CD8-positive, alpha-beta memory T cell (primary cell): ENCODE data around the gene MPP2. TPM values are rescaled to one million over a fixed set of nuclear protein-coding genes. Genes with fewer than 3 reads are reported as not detected.

Experiments used
- CTCF ChIA-PET: fragments of 350-600 bp; sonication (Branson Sonifier 250); formaldehyde crosslinking; loops from one replicate; lab custom pipeline; 2021; ENCODE audit warnings: antibody characterized with exemption; lab: Charles Lee
- POLR2A ChIA-PET: fragments of 350-600 bp; sonication (Branson Sonifier 250); formaldehyde crosslinking; loops from one replicate; lab custom pipeline; 2021; ENCODE audit warnings: antibody characterized with exemption; lab: Charles Lee
- DNase-seq, 5 donors: peaks; one replicate each; pipeline versions ENCODE4 v3.0.0 to v3.0.0-alpha.2; 2020 to 2022; ENCODE audit warnings: mixed read lengths in 1 of 5
- H3K27ac ChIP-seq: one replicate; pipeline ENCODE4 v1.7.0; 2013; ENCODE audit warnings: low read depth, mild to moderate bottlenecking, low read length, moderate library complexity
- H3K27me3 ChIP-seq: 2 replicates; pipeline ENCODE4 v1.7.0; 2013; ENCODE audit warnings: low read length, mild to moderate bottlenecking; ENCODE audit not compliant: insufficient read depth, poor library complexity, severe bottlenecking
- H3K36me3 ChIP-seq: 2 replicates; pipeline ENCODE4 v1.7.0; 2013; ENCODE audit warnings: mild to moderate bottlenecking, low read length, moderate library complexity; ENCODE audit not compliant: insufficient read depth
- H3K4me1 ChIP-seq: 2 replicates; pipeline ENCODE4 v1.7.0; 2013; ENCODE audit warnings: mild to moderate bottlenecking, low read length, moderate library complexity; ENCODE audit not compliant: insufficient read depth
- H3K4me3 ChIP-seq: 2 replicates; pipeline ENCODE4 v1.7.0; 2013; ENCODE audit warnings: mild to moderate bottlenecking, low read length
- H3K9me3 ChIP-seq: 2 replicates; pipeline ENCODE4 v1.7.0; 2013; ENCODE audit warnings: mild to moderate bottlenecking, low read length
- H3K27ac Mint-ChIP-seq, 8 donors: one replicate each; pipeline ENCODE4 v1.8.0; 2020 to 2021; ENCODE audit warnings: mixed read lengths in 8 of 8, mild to moderate bottlenecking in 6 of 8, inconsistent platforms in 3 of 8, moderate library complexity in 3 of 8
- H3K27me3 Mint-ChIP-seq, 2 donors: one replicate each; pipeline ENCODE4 v1.8.0; 2020 to 2021; ENCODE audit warnings: mixed read lengths in 2 of 2, mild to moderate bottlenecking in 1 of 2, moderate library complexity in 1 of 2
- H3K36me3 Mint-ChIP-seq, 3 donors: one replicate each; pipeline ENCODE4 v1.8.0; 2020 to 2021; ENCODE audit warnings: mixed read lengths in 3 of 3, inconsistent platforms in 1 of 3, mild to moderate bottlenecking in 1 of 3
- H3K4me1 Mint-ChIP-seq, 3 donors: one replicate each; pipeline ENCODE4 v1.8.0; 2020 to 2021; ENCODE audit warnings: mixed read lengths in 3 of 3, inconsistent platforms in 1 of 3, mild to moderate bottlenecking in 1 of 3
- H3K4me3 Mint-ChIP-seq, 7 donors: one replicate each; pipeline ENCODE4 v1.8.0; 2020 to 2021; ENCODE audit warnings: mixed read lengths in 7 of 7, mild to moderate bottlenecking in 6 of 7, moderate library complexity in 4 of 7, inconsistent platforms in 2 of 7
- H3K9me3 Mint-ChIP-seq, 5 donors: one replicate each; pipeline ENCODE4 v1.8.0; 2020 to 2022; ENCODE audit warnings: mixed read lengths in 5 of 5, mild to moderate bottlenecking in 3 of 5, moderate library complexity in 2 of 5, inconsistent platforms in 1 of 5
- polyA plus RNA-seq: library from polyadenylated mRNA; unstranded; fragments of 300-500 nt; fragmentation: Illumina TruSeq; gene quantifications from one replicate; pipeline ENCODE4 v1.2.3, GENCODE V29; 2021
- total RNA-seq, 2 experiments: library from RNA; stranded (reverse); gene quantifications; one replicate each; pipeline ENCODE4 v1.2.3, GENCODE V29; 2021

Gene MPP2
- total and polyA plus RNA-seq, 3 experiments from 2014 or later, result 0.90 to 1.2 (median 1.1) TPM

GRCh38 chr17:43827596-43827995 lies 79.7 kb downstream of the MPP2 start:
- no peaks in the 10 kb centered on the region for H3K27me3 ChIP-seq
- POLR2A ChIA-PET, result no interaction called here
- no peak overlapping the region for H3K4me3 Mint-ChIP-seq
- CTCF ChIA-PET, result interaction anchor here (1.2 kb wide), 1 partner anchor 18 kb away, joined by 5 read pairs; no protein-coding TSS in a partner anchor
- no peak overlapping the region for H3K27ac ChIP-seq
- no peak overlapping the region for H3K27ac Mint-ChIP-seq
- H3K36me3 Mint-ChIP-seq, result no peaks in the 10 kb centered on the region
- peaks cover 0 to 14% (median 5%) of the 10 kb centered on the region in 3 donors for H3K4me1 Mint-ChIP-seq
- H3K36me3 ChIP-seq, result no peaks in the 10 kb centered on the region
- DNase-seq, result no peak
- H3K4me3 ChIP-seq, result no peak overlapping the region
- no peaks in the 10 kb centered on the region for H3K4me1 ChIP-seq
- no peaks in the 10 kb centered on the region for H3K9me3 ChIP-seq
- H3K9me3 Mint-ChIP-seq, result no peaks in the 10 kb centered on the region
- peaks cover 5 to 16% of the 10 kb centered on the region in 2 donors for H3K27me3 Mint-ChIP-seq

- ChIA-PET CTCF (interaction anchor here (0.9 to 1.1 kb wide), 2 partner anchors 20 to 21 kb away, joined by 3 read pairs; partner anchors contain the start of gene CD300LG), POLR2A (no interaction called here)
- Histone ChIP-seq H3K27ac (no peak overlapping the region), H3K36me3 (no peaks in the 10 kb centered on the region), H3K4me1 (no peaks in the 10 kb centered on the region), H3K4me3 (no peak overlapping the region), H3K9me3 (no peaks in the 10 kb centered on the region), H3K27me3 (no peaks in the 10 kb centered on the region)
- H3K27me3 Mint-ChIP-seq, result peaks cover 0 to 5% of the 10 kb centered on the region in 2 donors
- no peak for DNase-seq
- peaks cover 0 to 3% (median 0%) of the 10 kb centered on the region in 3 donors for H3K4me1 Mint-ChIP-seq
- H3K27ac Mint-ChIP-seq, result no peak overlapping the region
- H3K9me3 Mint-ChIP-seq, result no peaks in the 10 kb centered on the region
- no peaks in the 10 kb centered on the region for H3K36me3 Mint-ChIP-seq
- no peak overlapping the region for H3K4me3 Mint-ChIP-seq
These were observed 81.1 kb downstream of the MPP2 start for GRCh38 chr17:43826206-43826605.

GRCh38 chr17:43825567-43825966 lies 81.8 kb downstream of the MPP2 start:
- no peaks in the 10 kb centered on the region for H3K9me3 Mint-ChIP-seq
- no peak for DNase-seq
- Histone ChIP-seq H3K9me3 (no peaks in the 10 kb centered on the region), H3K4me3 (no peak overlapping the region), H3K27ac (no peak overlapping the region), H3K4me1 (no peaks in the 10 kb centered on the region), H3K36me3 (no peaks in the 10 kb centered on the region), H3K27me3 (no peaks in the 10 kb centered on the region)
- POLR2A ChIA-PET, result no interaction called here
- H3K27ac Mint-ChIP-seq, result no peak overlapping the region
- CTCF ChIA-PET, result interaction anchor here (1.1 kb wide), 1 partner anchor 21 kb away, joined by 3 read pairs; the partner anchor contains the start of gene CD300LG
- no peaks in the 10 kb centered on the region for H3K4me1 Mint-ChIP-seq
- no peaks in the 10 kb centered on the region for H3K36me3 Mint-ChIP-seq
- H3K4me3 Mint-ChIP-seq, result no peak overlapping the region
- no peaks in the 10 kb centered on the region for H3K27me3 Mint-ChIP-seq

Other genes with a start within 250 kb of the MPP2 start
- gene MEOX1, start 245.6 kb downstream of the MPP2 start, total RNA-seq, result 1 to 10 TPM in 1 of 2 experiments, under 1 TPM in 1; 0.86 to 1.2 TPM
- gene MEOX1, start 245.6 kb downstream of the MPP2 start, polyA plus RNA-seq, result 5.4 TPM
- gene SOST, start 148.7 kb downstream of the MPP2 start, total RNA-seq, result not detected
- gene SOST, start 148.7 kb downstream of the MPP2 start, polyA plus RNA-seq, result not detected
- 10 to 100 TPM; 14.0 to 14.4 TPM for gene DUSP3, start 128.6 kb downstream of the MPP2 start, total RNA-seq
- gene DUSP3, start 128.6 kb downstream of the MPP2 start, polyA plus RNA-seq, result 7.7 TPM
- not detected for gene CFAP97D1, start 127.1 kb downstream of the MPP2 start, total RNA-seq
- gene CFAP97D1, start 127.1 kb downstream of the MPP2 start, polyA plus RNA-seq, result not detected
- gene MPP3, start 74.4 kb downstream of the MPP2 start, total RNA-seq, result under 1 TPM in 1 of 2 experiments, not detected in 1; 0.15 TPM
- gene MPP3, start 74.4 kb downstream of the MPP2 start, polyA plus RNA-seq, result not detected
- not detected for gene CD300LG, start 60.4 kb downstream of the MPP2 start, total RNA-seq
- not detected for gene CD300LG, start 60.4 kb downstream of the MPP2 start, polyA plus RNA-seq
- not detected for gene PPY, start 34.9 kb upstream of the MPP2 start, total RNA-seq
- gene PPY, start 34.9 kb upstream of the MPP2 start, polyA plus RNA-seq, result not detected
- gene PYY, start 46.4 kb upstream of the MPP2 start, total RNA-seq, result not detected
- gene PYY, start 46.4 kb upstream of the MPP2 start, polyA plus RNA-seq, result not detected
- gene NAGS, start 97.1 kb upstream of the MPP2 start, total RNA-seq, result under 1 TPM; 0.60 to 0.74 TPM
- 1.0 TPM for gene NAGS, start 97.1 kb upstream of the MPP2 start, polyA plus RNA-seq
- gene TMEM101, start 107.4 kb upstream of the MPP2 start, total RNA-seq, result 10 to 100 TPM; 32.5 to 36.0 TPM
- gene TMEM101, start 107.4 kb upstream of the MPP2 start, polyA plus RNA-seq, result 28.8 TPM
- gene LSM12, start 159.1 kb upstream of the MPP2 start, total RNA-seq, result 10 to 100 TPM; 79.9 to 81.9 TPM
- 80.7 TPM for gene LSM12, start 159.1 kb upstream of the MPP2 start, polyA plus RNA-seq
- 10 to 100 TPM; 37.1 to 38.3 TPM for gene G6PC3, start 163.2 kb upstream of the MPP2 start, total RNA-seq
- gene G6PC3, start 163.2 kb upstream of the MPP2 start, polyA plus RNA-seq, result 27.0 TPM
- 10 to 100 TPM; 22.7 to 24.2 TPM for gene HDAC5, start 216.1 kb upstream of the MPP2 start, total RNA-seq
- 38.1 TPM for gene HDAC5, start 216.1 kb upstream of the MPP2 start, polyA plus RNA-seq
- 10 to 100 TPM; 16.2 to 16.5 TPM for gene HROB, start 234.4 kb upstream of the MPP2 start, total RNA-seq
- gene HROB, start 234.4 kb upstream of the MPP2 start, polyA plus RNA-seq, result not detected